Lower leg skin (tissue), 3 donors: ENCODE measurements around the gene ARHGAP10.

Source experiments
- POLR2A ChIP-seq, 2 donors: fragments of 450-650 bp; IDR thresholded peaks; one replicate each; pipeline ENCODE4 v1.6.1; 2016 to 2017; ENCODE audit warnings: antibody characterized with exemption in 2 of 2, mild to moderate bottlenecking in 1 of 2, moderate library complexity in 1 of 2
- TF ChIP-seq, protein P1 (sequence below), 3 donors: fragments of 450-650 bp; IDR thresholded peaks; one replicate each; pipeline ENCODE4 v1.5.1; 2016; ENCODE audit warnings: antibody characterized with exemption in 3 of 3, mild to moderate bottlenecking in 3 of 3, moderate library complexity in 2 of 3

GRCh38 chr4:147958057-147958456, 226.2 kb downstream of the ARHGAP10 start:
- TF ChIP-seq, protein P1, sequence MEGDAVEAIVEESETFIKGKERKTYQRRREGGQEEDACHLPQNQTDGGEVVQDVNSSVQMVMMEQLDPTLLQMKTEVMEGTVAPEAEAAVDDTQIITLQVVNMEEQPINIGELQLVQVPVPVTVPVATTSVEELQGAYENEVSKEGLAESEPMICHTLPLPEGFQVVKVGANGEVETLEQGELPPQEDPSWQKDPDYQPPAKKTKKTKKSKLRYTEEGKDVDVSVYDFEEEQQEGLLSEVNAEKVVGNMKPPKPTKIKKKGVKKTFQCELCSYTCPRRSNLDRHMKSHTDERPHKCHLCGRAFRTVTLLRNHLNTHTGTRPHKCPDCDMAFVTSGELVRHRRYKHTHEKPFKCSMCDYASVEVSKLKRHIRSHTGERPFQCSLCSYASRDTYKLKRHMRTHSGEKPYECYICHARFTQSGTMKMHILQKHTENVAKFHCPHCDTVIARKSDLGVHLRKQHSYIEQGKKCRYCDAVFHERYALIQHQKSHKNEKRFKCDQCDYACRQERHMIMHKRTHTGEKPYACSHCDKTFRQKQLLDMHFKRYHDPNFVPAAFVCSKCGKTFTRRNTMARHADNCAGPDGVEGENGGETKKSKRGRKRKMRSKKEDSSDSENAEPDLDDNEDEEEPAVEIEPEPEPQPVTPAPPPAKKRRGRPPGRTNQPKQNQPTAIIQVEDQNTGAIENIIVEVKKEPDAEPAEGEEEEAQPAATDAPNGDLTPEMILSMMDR (IDR thresholded peaks at IDR 0.05): no peak
- TF ChIP-seq POLR2A (IDR thresholded peaks at IDR 0.05): no peak
